Kidney (tissue), 14 donors: Measurements from ENCODE around the gene MRPS2. TPM values are rescaled to one million over a fixed set of nuclear protein-coding genes. Genes with fewer than 3 reads are reported as not detected.
"Not testable (repeated sequence)": the region's sequence is repeated elsewhere in the genome, so short reads cannot be mapped to it uniquely, and the experiment has no call there.

ENCODE experiments used
- DNase-seq, 5 donors: peaks; one replicate each; pipeline ENCODE4 v3.0.0-alpha.2; 2013 to 2020
- FAIRE-seq: peaks from 2 replicates; lab custom pipeline; 2012; peaks lifted over from hg19 to GRCh38; lab: Jason Lieb, UNC
- H3K27ac ChIP-seq, 2 donors: one replicate each; pipeline ENCODE4 v1.7.0; 2013; ENCODE audit warnings: low read depth in 2 of 2, low read length in 2 of 2, inconsistent platforms in 1 of 2
- H3K27me3 ChIP-seq: one replicate; pipeline ENCODE4 v1.7.1; 2013; ENCODE audit warnings: low read length, inconsistent platforms; ENCODE audit not compliant: control insufficient read depth, insufficient read depth
- H3K36me3 ChIP-seq, 3 donors: one replicate each; pipeline versions ENCODE4 v1.7.0 to v1.7.1; 2013; ENCODE audit warnings: low read length in 3 of 3, control low read depth in 1 of 3, inconsistent platforms in 1 of 3; ENCODE audit not compliant: insufficient read depth in 3 of 3, control insufficient read depth in 2 of 3
- H3K4me1 ChIP-seq, 3 donors: one replicate each; pipeline versions ENCODE4 v1.7.0 to v1.7.1; 2013; ENCODE audit warnings: low read length in 3 of 3, inconsistent platforms in 1 of 3, low read depth in 1 of 3; ENCODE audit not compliant: control insufficient read depth in 2 of 3, insufficient read depth in 2 of 3
- H3K4me3 ChIP-seq, 3 donors: one replicate each; pipeline versions ENCODE4 v1.7.0 to v1.8.1; 2013; ENCODE audit warnings: low read length in 3 of 3, control low read depth in 1 of 3, inconsistent platforms in 1 of 3
- H3K9ac ChIP-seq, 3 donors: one replicate each; pipeline versions ENCODE4 v1.7.0 to v1.7.1; 2013; ENCODE audit warnings: low read length in 3 of 3, control low read depth in 1 of 3, inconsistent platforms in 1 of 3
- H3K9me3 ChIP-seq, 3 donors: one replicate each; pipeline versions ENCODE4 v1.7.0 to v1.7.1; 2013; ENCODE audit warnings: low read length in 3 of 3, control low read depth in 1 of 3, inconsistent platforms in 1 of 3; ENCODE audit not compliant: control insufficient read depth in 2 of 3, insufficient read depth in 1 of 3
- intact Hi-C: fragments of 100-400 bp; cut with DNase I; formaldehyde crosslinking; loops from one replicate; pipeline ENCODE4 v1.11.1; 2022
- polyA plus RNA-seq: library from polyadenylated mRNA; stranded (reverse); fragments of 350-450 nt; fragmentation: Illumina TruSeq; extraction: RNeasy Lipid Tissue Mini Kit (QIAGEN cat#74804); gene quantifications from one replicate; pipeline ENCODE4 v1.2.3, GENCODE V29; 2014; ENCODE audit warnings: low read depth, low replicate concordance; ENCODE audit not compliant: insufficient read depth
- total RNA-seq: library from RNA; stranded (reverse); fragmentation: NEBNext Ultra II Directional; extraction: Animal tissue kit (Norgen Biotek cat#: 25700); gene quantifications from one replicate; pipeline ENCODE4 v1.2.1, GENCODE V29; 2021
- TF ChIP-seq, protein P1 (sequence below): IDR thresholded peaks from 3 replicates; pipeline ENCODE4 v1.5.1; 2012; ENCODE audit warnings: mild to moderate bottlenecking, moderate library complexity, borderline replicate concordance; ENCODE audit not compliant: insufficient read depth; ENCODE audit errors: extremely low read depth
- donor health status: control.
- donor health status: control.
- donor health status: control.
- donor health status: control.
- donor health status: control.
- donor health status: DM: yes; HTN: yes; CAD: no.
- donor health status: Normal renal cell carcinoma (clear cell type).

MRPS2 gene
- total and polyA plus RNA-seq, 2 donors from 2014 or later: 29.1 to 92.7 TPM

DNA sequence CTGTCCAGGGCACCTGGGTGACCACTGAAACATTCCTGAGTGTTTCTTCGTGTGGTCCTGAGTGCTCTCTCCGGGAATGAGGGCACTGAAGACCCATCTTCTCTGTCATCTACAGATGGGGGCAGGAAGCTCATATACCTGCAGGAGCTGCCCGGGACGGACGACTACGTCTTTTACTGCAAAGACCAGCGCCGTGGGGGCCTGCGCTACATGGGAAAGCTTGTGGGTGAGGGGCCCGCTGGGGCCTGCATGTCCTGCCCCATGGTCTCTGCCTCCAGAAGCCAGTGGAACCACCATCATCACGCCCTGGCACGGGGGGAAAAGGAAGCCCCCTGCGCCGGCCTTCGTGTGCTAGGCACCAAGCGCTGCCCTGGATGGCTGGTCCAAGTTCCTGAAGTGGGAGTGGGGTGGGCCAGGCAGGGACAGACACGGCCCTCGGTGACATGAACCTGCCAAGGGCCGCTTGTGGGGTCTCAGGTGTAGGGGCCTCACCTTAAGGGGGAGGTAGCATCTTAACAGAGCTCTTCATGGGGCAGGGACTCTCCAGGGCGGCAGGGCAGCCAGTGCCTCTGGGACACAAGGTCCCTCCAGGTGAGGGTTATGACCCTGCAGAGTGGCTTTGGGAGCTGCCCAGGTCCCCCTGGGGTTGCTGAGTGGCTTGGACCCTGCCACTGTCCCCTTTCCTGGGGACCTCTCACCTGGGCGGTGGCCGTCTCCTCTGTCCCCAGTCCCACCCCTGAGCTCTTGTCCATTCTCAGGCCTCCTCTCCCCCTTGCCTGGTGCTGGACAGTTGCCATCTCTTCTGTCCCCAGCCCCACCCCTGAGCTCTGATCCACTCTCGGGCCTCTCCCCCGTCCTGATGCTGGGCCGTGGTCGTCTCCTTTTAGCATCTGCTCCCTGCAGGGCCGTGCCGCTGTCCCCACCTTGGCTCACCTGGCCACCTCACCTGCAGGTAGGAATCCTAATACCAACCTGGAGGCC lies 47.6 kb downstream of the MRPS2 start:
- no peak for DNase-seq
- FAIRE-seq: no peak
- no peaks in the 10 kb centered on the region for H3K9me3 ChIP-seq

GRCh38 chr9:135549478-135550343 lies 49.2 kb downstream of the MRPS2 start:
- DNase-seq, H3K9me3 ChIP-seq, H3K9ac ChIP-seq, H3K27me3 ChIP-seq, H3K4me3 ChIP-seq, intact Hi-C loops, H3K36me3 ChIP-seq, H3K27ac ChIP-seq, FAIRE-seq, H3K4me1 ChIP-seq: not testable (repeated sequence)

More for the DNA sequence above, 47.6 kb downstream of the MRPS2 start:
- TF ChIP-seq, protein P1, sequence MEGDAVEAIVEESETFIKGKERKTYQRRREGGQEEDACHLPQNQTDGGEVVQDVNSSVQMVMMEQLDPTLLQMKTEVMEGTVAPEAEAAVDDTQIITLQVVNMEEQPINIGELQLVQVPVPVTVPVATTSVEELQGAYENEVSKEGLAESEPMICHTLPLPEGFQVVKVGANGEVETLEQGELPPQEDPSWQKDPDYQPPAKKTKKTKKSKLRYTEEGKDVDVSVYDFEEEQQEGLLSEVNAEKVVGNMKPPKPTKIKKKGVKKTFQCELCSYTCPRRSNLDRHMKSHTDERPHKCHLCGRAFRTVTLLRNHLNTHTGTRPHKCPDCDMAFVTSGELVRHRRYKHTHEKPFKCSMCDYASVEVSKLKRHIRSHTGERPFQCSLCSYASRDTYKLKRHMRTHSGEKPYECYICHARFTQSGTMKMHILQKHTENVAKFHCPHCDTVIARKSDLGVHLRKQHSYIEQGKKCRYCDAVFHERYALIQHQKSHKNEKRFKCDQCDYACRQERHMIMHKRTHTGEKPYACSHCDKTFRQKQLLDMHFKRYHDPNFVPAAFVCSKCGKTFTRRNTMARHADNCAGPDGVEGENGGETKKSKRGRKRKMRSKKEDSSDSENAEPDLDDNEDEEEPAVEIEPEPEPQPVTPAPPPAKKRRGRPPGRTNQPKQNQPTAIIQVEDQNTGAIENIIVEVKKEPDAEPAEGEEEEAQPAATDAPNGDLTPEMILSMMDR: no peak
- H3K36me3 ChIP-seq: no peaks in the 10 kb centered on the region
- no peaks in the 10 kb centered on the region for H3K27me3 ChIP-seq
- no peak overlapping the region for H3K9ac ChIP-seq
- no peaks in the 10 kb centered on the region for H3K4me1 ChIP-seq
- intact Hi-C loops: no loop called here
- no peak overlapping the region for H3K27ac ChIP-seq
- no peak overlapping the region for H3K4me3 ChIP-seq

GRCh38 chr9:135550344-135550918 lies 49.9 kb downstream of the MRPS2 start:
- TF ChIP-seq, protein P1: no peak
- Histone ChIP-seq H3K9ac (no peak overlapping the region), H3K9me3 (no peaks in the 10 kb centered on the region), H3K4me3 (no peak overlapping the region), H3K27me3 (no peaks in the 10 kb centered on the region), H3K27ac (no peak overlapping the region), H3K36me3 (no peaks in the 10 kb centered on the region), H3K4me1 (no peaks in the 10 kb centered on the region)
- intact Hi-C loops: no loop called here
- DNase-seq (no peak), FAIRE-seq (no peak)
